ENCODE data around the gene FADS1.

Gene FADS1

GRCh38 chr11:61775106-61775505 lies 41.7 kb downstream of the FADS1 start:
- Histone ChIP-seq H3K36me3 (ENCODE audit: insufficient read depth, low read length) (no peaks in the 10 kb centered on the region; the same call in 1 of the 2 replicates), H3K4me1 (ENCODE audit: insufficient read depth, low read length) (peaks cover 18% of the 10 kb centered on the region), H3K9ac (ENCODE audit: low read depth, low read length) (no peak overlapping the region), H3K9me3 (ENCODE audit: control insufficient read depth, insufficient read depth, low read length) (no peaks in the 10 kb centered on the region)

- Histone ChIP-seq H3K36me3 (ENCODE audit: insufficient read depth, low read length) (no peaks in the 10 kb centered on the region; the same call in 1 of the 2 replicates), H3K9me3 (ENCODE audit: control insufficient read depth, insufficient read depth, low read length) (no peaks in the 10 kb centered on the region), H3K9ac (ENCODE audit: low read depth, low read length) (no peak overlapping the region), H3K4me1 (ENCODE audit: insufficient read depth, low read length) (peaks cover 24% of the 10 kb centered on the region)
Observed at GRCh38 chr11:61774411-61774810, 42.4 kb downstream of the FADS1 start.

GRCh38 chr11:61773809-61774208 lies 43.0 kb downstream of the FADS1 start:
- H3K9ac ChIP-seq (ENCODE audit: low read depth, low read length), result no peak overlapping the region
- H3K4me1 ChIP-seq (ENCODE audit: insufficient read depth, low read length), result peaks cover 26% of the 10 kb centered on the region
- H3K36me3 ChIP-seq (ENCODE audit: insufficient read depth, low read length), result no peaks in the 10 kb centered on the region; the same call in 1 of the 2 replicates
- no peaks in the 10 kb centered on the region for H3K9me3 ChIP-seq (ENCODE audit: control insufficient read depth, insufficient read depth, low read length)

- H3K4me1 ChIP-seq (ENCODE audit: insufficient read depth, low read length), result peaks cover 26% of the 10 kb centered on the region
Observed at GRCh38 chr11:61773356-61773755, 43.4 kb downstream of the FADS1 start.

GRCh38 chr11:61771985-61772455 lies 44.8 kb downstream of the FADS1 start:
- Histone ChIP-seq H3K9ac (ENCODE audit: low read depth, low read length) (no peak overlapping the region), H3K36me3 (ENCODE audit: insufficient read depth, low read length) (no peaks in the 10 kb centered on the region), H3K4me1 (ENCODE audit: insufficient read depth, low read length) (peaks cover 26% of the 10 kb centered on the region), H3K9me3 (ENCODE audit: control insufficient read depth, insufficient read depth, low read length) (no peaks in the 10 kb centered on the region)

More at GRCh38 chr11:61773356-61773755, 43.4 kb downstream of the FADS1 start:
- no peak overlapping the region for H3K9ac ChIP-seq (ENCODE audit: low read depth, low read length)
- H3K9me3 ChIP-seq (ENCODE audit: control insufficient read depth, insufficient read depth, low read length), result no peaks in the 10 kb centered on the region
- H3K36me3 ChIP-seq (ENCODE audit: insufficient read depth, low read length), result no peaks in the 10 kb centered on the region; the same call in 1 of the 2 replicates

- H3K9me3 ChIP-seq (ENCODE audit: control insufficient read depth, insufficient read depth, low read length), result no peaks in the 10 kb centered on the region
- H3K9ac ChIP-seq (ENCODE audit: low read depth, low read length), result no peak overlapping the region
- peaks cover 26% of the 10 kb centered on the region for H3K4me1 ChIP-seq (ENCODE audit: insufficient read depth, low read length)
- H3K36me3 ChIP-seq (ENCODE audit: insufficient read depth, low read length), result no peaks in the 10 kb centered on the region
Observed at GRCh38 chr11:61771195-61771894, 45.5 kb downstream of the FADS1 start.

- Histone ChIP-seq H3K9ac (ENCODE audit: low read depth, low read length) (no peak overlapping the region), H3K4me1 (ENCODE audit: insufficient read depth, low read length) (peaks cover 26% of the 10 kb centered on the region), H3K9me3 (ENCODE audit: control insufficient read depth, insufficient read depth, low read length) (no peaks in the 10 kb centered on the region), H3K36me3 (ENCODE audit: insufficient read depth, low read length) (no peaks in the 10 kb centered on the region)
Observed at GRCh38 chr11:61769946-61770683, 46.7 kb downstream of the FADS1 start.

- H3K9me3 ChIP-seq (ENCODE audit: control insufficient read depth, insufficient read depth, low read length), result no peaks in the 10 kb centered on the region
- H3K36me3 ChIP-seq (ENCODE audit: insufficient read depth, low read length), result no peaks in the 10 kb centered on the region
- no peak overlapping the region for H3K9ac ChIP-seq (ENCODE audit: low read depth, low read length)
- peaks cover 28% of the 10 kb centered on the region for H3K4me1 ChIP-seq (ENCODE audit: insufficient read depth, low read length)
Observed at GRCh38 chr11:61769169-61769920, 47.5 kb downstream of the FADS1 start.

GRCh38 chr11:61768376-61769076 lies 48.3 kb downstream of the FADS1 start:
- Histone ChIP-seq H3K4me1 (ENCODE audit: insufficient read depth, low read length) (peaks cover 29% of the 10 kb centered on the region), H3K9me3 (ENCODE audit: control insufficient read depth, insufficient read depth, low read length) (no peaks in the 10 kb centered on the region), H3K36me3 (ENCODE audit: insufficient read depth, low read length) (no peaks in the 10 kb centered on the region), H3K9ac (ENCODE audit: low read depth, low read length) (no peak overlapping the region)

- H3K36me3 ChIP-seq (ENCODE audit: insufficient read depth, low read length), result no peaks in the 10 kb centered on the region
- H3K9ac ChIP-seq (ENCODE audit: low read depth, low read length), result no peak overlapping the region
- H3K4me1 ChIP-seq (ENCODE audit: insufficient read depth, low read length), result peaks cover 26% of the 10 kb centered on the region
- H3K9me3 ChIP-seq (ENCODE audit: control insufficient read depth, insufficient read depth, low read length), result no peaks in the 10 kb centered on the region
Observed at GRCh38 chr11:61766353-61766841, 50.4 kb downstream of the FADS1 start.

GRCh38 chr11:61765550-61766253 lies 51.1 kb downstream of the FADS1 start:
- H3K4me1 ChIP-seq (ENCODE audit: insufficient read depth, low read length), result peaks cover 24% of the 10 kb centered on the region

GRCh38 chr11:61764606-61765260 lies 52.1 kb downstream of the FADS1 start:
- no peaks in the 10 kb centered on the region for H3K36me3 ChIP-seq (ENCODE audit: insufficient read depth, low read length)
- no peak overlapping the region for H3K9ac ChIP-seq (ENCODE audit: low read depth, low read length)
- H3K4me1 ChIP-seq (ENCODE audit: insufficient read depth, low read length), result peaks cover 20% of the 10 kb centered on the region
- H3K9me3 ChIP-seq (ENCODE audit: control insufficient read depth, insufficient read depth, low read length), result no peaks in the 10 kb centered on the region

More at GRCh38 chr11:61765550-61766253, 51.1 kb downstream of the FADS1 start:
- no peaks in the 10 kb centered on the region for H3K9me3 ChIP-seq (ENCODE audit: control insufficient read depth, insufficient read depth, low read length)
- H3K36me3 ChIP-seq (ENCODE audit: insufficient read depth, low read length), result no peaks in the 10 kb centered on the region
- H3K9ac ChIP-seq (ENCODE audit: low read depth, low read length), result no peak overlapping the region
